Endometrial microvascular endothelial cells (primary cell): Measurements from ENCODE around the gene TRIM28. TPM values are rescaled to one million over a fixed set of nuclear protein-coding genes. Genes with fewer than 3 reads are reported as not detected.
"Not testable (repeated sequence)": the region's sequence is repeated elsewhere in the genome, so short reads cannot be mapped to it uniquely, and the experiment has no call there.

Source experiments
- in situ Hi-C: cut with HindIII; loops from 2 replicates; pipeline ENCODE4 v1.10.0; 2017; ENCODE audit warnings: low sequenced_read_pairs, low pct_unique_long_range_greater_than_20kb; ENCODE audit errors: inconsistent ontology term
- total RNA-seq: library from RNA; depleted of rRNA; stranded (reverse); fragments of >200 nt; gene quantifications from one replicate; pipeline ENCODE4 v1.2.3, GENCODE V29; 2015; ENCODE audit errors: inconsistent ontology term

Gene TRIM28
- 420 TPM for total RNA-seq

- in situ Hi-C loops: no loop called here
These were observed at the start of gene TRIM28 for GRCh38 chr19:58543826-58544590. TRIM28 (plus strand) TSS chr19:58544064; CDS start chr19:58544758, 694 bp downstream.

- in situ Hi-C loops: no loop called here
These were observed 46.2 kb upstream of the TRIM28 start for GRCh38 chr19:58497634-58498170.

GRCh38 chr19:58498316-58499020, 45.4 kb upstream of the TRIM28 start:
- in situ Hi-C loops: no loop called here

GRCh38 chr19:58499021-58499927, 44.6 kb upstream of the TRIM28 start:
- in situ Hi-C loops: no loop called here

- in situ Hi-C loops: no loop called here
These were observed 43.6 kb upstream of the TRIM28 start for GRCh38 chr19:58500242-58500641.

- in situ Hi-C loops: not testable (repeated sequence)
These were observed 36.2 kb upstream of the TRIM28 start for GRCh38 chr19:58507602-58508223.

- in situ Hi-C loops: no loop called here
These were observed 34.2 kb upstream of the TRIM28 start for GRCh38 chr19:58509731-58510083.

- in situ Hi-C loops: no loop called here
These were observed 33.6 kb upstream of the TRIM28 start for GRCh38 chr19:58510084-58510862.

- in situ Hi-C loops: no loop called here
These were observed 32.3 kb upstream of the TRIM28 start, which contains the start of gene SLC27A5 for GRCh38 chr19:58511353-58512208. SLC27A5 (minus strand) TSS chr19:58511992; CDS start chr19:58511955, 37 bp downstream.

- in situ Hi-C loops: no loop called here
These were observed 30.6 kb upstream of the TRIM28 start for GRCh38 chr19:58513213-58513693.

GRCh38 chr19:58513694-58514563, 29.9 kb upstream of the TRIM28 start:
- in situ Hi-C loops: no loop called here

- in situ Hi-C loops: no loop called here
These were observed 29.3 kb upstream of the TRIM28 start for GRCh38 chr19:58514564-58515022.

GRCh38 chr19:58515259-58515658, 28.6 kb upstream of the TRIM28 start:
- in situ Hi-C loops: no loop called here

GRCh38 chr19:58516246-58516836, 27.5 kb upstream of the TRIM28 start:
- in situ Hi-C loops: no loop called here

- in situ Hi-C loops: no loop called here
These were observed 26.7 kb upstream of the TRIM28 start for GRCh38 chr19:58516964-58517833.
